K562 (cell line): ENCODE measurements around the gene ZNF627. TPM values are rescaled to one million over a fixed set of nuclear protein-coding genes. Genes with fewer than 3 reads are reported as not detected.

ENCODE experiments used
- CBX8 ChIP-seq: fragments of 200-600 bp; sonication (generic); IDR thresholded peaks from 2 replicates; pipeline ENCODE4 v1.6.1; 2012; ENCODE audit warnings: borderline replicate concordance, mixed run types, low read depth, mild to moderate bottlenecking, moderate library complexity, mixed read lengths, low read length, control low read depth, inconsistent platforms; ENCODE audit not compliant: poor library complexity, severe bottlenecking; ENCODE audit errors: extremely low read depth
- CCAR2 ChIP-seq: fragments of 200-400 bp; formaldehyde crosslinking; IDR thresholded peaks from 2 replicates; pipeline ENCODE4 v1.6.1; 2017; ENCODE audit warnings: mild to moderate bottlenecking, low read depth, low read length
- CEBPG ChIP-seq, 3 experiments: fragments of 200-800 bp in 1 of 3; sonication (Bioruptor generic) in 1 of 3; sonication (generic) in 1 of 3; formaldehyde crosslinking in 1 of 3; IDR thresholded peaks in 2 of 3; conservative IDR thresholded peaks in 1 of 3; 2 replicates each; pipeline versions ENCODE4 v1.6.1 to v1.8.0; 2016 to 2022; ENCODE audit warnings: missing compliant biosample characterization in 2 of 3, missing genetic modification characterization in 2 of 3, mild to moderate bottlenecking in 1 of 3, missing genetic modification reagents in 1 of 3
- CHCHD3 ChIP-seq: fragments of 250-450 bp; sonication (Bioruptor Pico); IDR thresholded peaks from 2 replicates; pipeline ENCODE4 v2.1.2; 2022; ENCODE audit warnings: mild to moderate bottlenecking
- CREM ChIP-seq: IDR thresholded peaks from 2 replicates; pipeline ENCODE4 v1.6.1; 2014; ENCODE audit warnings: antibody characterized with exemption, low read depth
- GABPA ChIP-seq: fragments of 200-800 bp; sonication (Bioruptor generic); conservative IDR thresholded peaks from 2 replicates; pipeline ENCODE4 v1.6.1; 2016; ENCODE audit warnings: low read depth, missing genetic modification characterization, missing compliant biosample characterization
- GABPB1 ChIP-seq: sonication (generic); formaldehyde crosslinking; IDR thresholded peaks from 2 replicates; pipeline ENCODE4 v1.8.0; 2022; ENCODE audit warnings: mild to moderate bottlenecking, missing genetic modification reagents
- HINFP ChIP-seq: fragments of 450-650 bp; conservative IDR thresholded peaks from 2 replicates; pipeline ENCODE4 v1.6.1; 2016; ENCODE audit warnings: missing genetic modification characterization, low read depth, mild to moderate bottlenecking, control low read depth, missing compliant biosample characterization
- HMBOX1 ChIP-seq: sonication (generic); IDR thresholded peaks from 2 replicates; pipeline ENCODE4 v1.6.1; 2016
- MTA1 ChIP-seq: fragments of 450-650 bp; IDR thresholded peaks from 2 replicates; pipeline ENCODE4 v1.6.1; 2017; ENCODE audit warnings: borderline replicate concordance
- POLR2G ChIP-seq: fragments of 200-400 bp; formaldehyde crosslinking; IDR thresholded peaks from 2 replicates; pipeline ENCODE4 v1.6.1; 2017; ENCODE audit warnings: low read depth, mild to moderate bottlenecking, antibody characterized with exemption, low read length, moderate library complexity
- RBM17 ChIP-seq: fragments of 200-400 bp; formaldehyde crosslinking; IDR thresholded peaks from 2 replicates; pipeline ENCODE4 v1.6.1; 2017; ENCODE audit warnings: low read depth, mild to moderate bottlenecking, low read length, borderline replicate concordance
- RCOR1 ChIP-seq, 2 experiments: IDR thresholded peaks; 2 replicates each; pipeline ENCODE4 v1.6.1; 2012; ENCODE audit warnings: low read depth in 2 of 2, low read length in 2 of 2, borderline replicate concordance in 1 of 2, improper control_type of control experiment in 1 of 2
- RFX1 ChIP-seq: fragments of 450-650 bp; IDR thresholded peaks from 2 replicates; pipeline ENCODE4 v1.6.1; 2016; ENCODE audit warnings: mild to moderate bottlenecking, moderate library complexity
- RFX5 ChIP-seq: IDR thresholded peaks from 2 replicates; pipeline ENCODE4 v1.6.1; 2011; ENCODE audit warnings: low read depth, mild to moderate bottlenecking, improper control_type of control experiment, low read length
- SP2 ChIP-seq: IDR thresholded peaks from 2 replicates; pipeline ENCODE4 v1.6.1; 2011; ENCODE audit warnings: mild to moderate bottlenecking, low read depth, low read length, moderate library complexity; ENCODE audit not compliant: poor library complexity, severe bottlenecking; ENCODE audit errors: extremely low read depth
- TAF15 ChIP-seq: fragments of 200-400 bp; formaldehyde crosslinking; IDR thresholded peaks from 2 replicates; pipeline ENCODE4 v1.6.1; 2017; ENCODE audit warnings: mild to moderate bottlenecking, low read depth, low read length, moderate library complexity
- TGIF2 ChIP-seq: sonication (generic); formaldehyde crosslinking; IDR thresholded peaks from 2 replicates; pipeline ENCODE4 v1.8.1; 2022; ENCODE audit warnings: mild to moderate bottlenecking, missing genetic modification reagents, moderate library complexity
- ZFP30 ChIP-seq: fragments of 250-450 bp; sonication (Bioruptor Pico); IDR thresholded peaks from 2 replicates; pipeline ENCODE4 v1.8.0; 2022; ENCODE audit warnings: moderate library complexity, mild to moderate bottlenecking, inconsistent platforms, borderline replicate concordance
- ZKSCAN8 ChIP-seq: fragments of 200-800 bp; sonication (Bioruptor generic); IDR thresholded peaks from 2 replicates; pipeline ENCODE4 v1.6.1; 2016; ENCODE audit warnings: missing genetic modification characterization, missing compliant biosample characterization
- ZNF507 ChIP-seq: conservative IDR thresholded peaks from 2 replicates; pipeline ENCODE4 v1.6.1; 2017; ENCODE audit warnings: missing genetic modification characterization, missing compliant biosample characterization
- ZNF592 ChIP-seq: fragments of 450-650 bp; IDR thresholded peaks from 2 replicates; pipeline ENCODE4 v1.6.1; 2017; ENCODE audit warnings: antibody characterized with exemption, mild to moderate bottlenecking
- polyA plus RNA-seq, 8 experiments: library from polyadenylated mRNA; depleted of rRNA in 4 of 8; stranded (reverse) in 5 of 8; unstranded in 3 of 8; fragments of >200 nt; fragmentation: Nextera tagmentation in 2 of 8; fragmentation: Illumina TruSeq in 1 of 8; extraction: Ambion mirVana in 2 of 8; extraction: Trizol in 1 of 8; gene quantifications; 2 replicates each; pipeline versions ENCODE4 v1.2.1 to v1.2.3, GENCODE V29; 2011 to 2014; ENCODE audit warnings: inconsistent platforms in 1 of 8, missing spikeins in 1 of 8
- total RNA-seq, 7 experiments: library from RNA; depleted of rRNA in 6 of 7; stranded (reverse); fragments of >200 nt in 6 of 7; fragmentation: Illumina TruSeq in 2 of 7; extraction: Trizol in 2 of 7; gene quantifications; 2 replicates each; pipeline versions ENCODE4 v1.2.1 to v1.2.3, GENCODE V29; 2011 to 2021; ENCODE audit warnings: low replicate concordance in 1 of 7

ZNF627 gene
- total and polyA plus RNA-seq, 9 of the 15 experiments (the other 6 are each of a cell fraction or from before 2014, with no cell fraction given) = 6.4 to 19.9 (median 10.6) TPM

- TF ChIP-seq ZNF592 (peak; percentile 20; the same call in 1 of the 2 replicates), RFX1 (no peak), GABPB1 (CRISPR knock-in tag) (no peak), MTA1 (no peak), HMBOX1 (no peak), ZKSCAN8 (CRISPR knock-in tag) (no peak), HINFP (tag) (no peak), RCOR1 (IDR thresholded peaks at IDR 0.05; ENCODE audit: borderline replicate concordance in 1 of 2, low read depth in 2 of 2, low read length in 2 of 2) (no peak), TAF15 (no peak), ZNF507 (tag) (no peak), CEBPG (CRISPR knock-in tag; IDR thresholded peaks at IDR 0.05) (no peak), CEBPG (tag; conservative IDR thresholded peaks at IDR 0.05 in 1 of 2, IDR thresholded peaks at IDR 0.05 in 1 of 2) (no peak), RBM17 (no peak), ZFP30 (CRISPR knock-in tag) (no peak), TGIF2 (no peak), CHCHD3 (CRISPR knock-in tag) (no peak), SP2 (no peak), POLR2G (no peak), CBX8 (no peak), CREM (no peak), GABPA (tag) (no peak), CCAR2 (no peak), RFX5 (no peak)
Observed at GRCh38 chr19:11581740-11582139, 15.5 kb upstream of the ZNF627 start (continued).
